Activated naive CD8-positive, alpha-beta T cell treated with anti-CD3 and anti-CD28 coated beads, Interleukin-2, amount 50 U/mL, for 24 hours (primary cell): ENCODE measurements around the gene TRMT1L.
"Not testable (repeated sequence)": the region's sequence is repeated elsewhere in the genome, so short reads cannot be mapped to it uniquely, and the experiment has no call there.

ENCODE experiments used
- ATAC-seq: fragments of 150-1000 bp; cut with Tn5 transposase; one replicate; pipeline ENCODE4 v1.10.0; 2021
- DNase-seq: peaks from one replicate; pipeline ENCODE4 v3.0.0; 2021
- H3K27ac Mint-ChIP-seq: one replicate; pipeline ENCODE4 v1.8.0; 2021; ENCODE audit warnings: mild to moderate bottlenecking, mixed read lengths
- H3K27me3 Mint-ChIP-seq: one replicate; pipeline ENCODE4 v1.8.0; 2021; ENCODE audit warnings: mixed read lengths
- H3K36me3 Mint-ChIP-seq: one replicate; pipeline ENCODE4 v1.8.0; 2021; ENCODE audit warnings: low read depth, mixed read lengths
- H3K4me1 Mint-ChIP-seq: one replicate; pipeline ENCODE4 v1.8.0; 2021; ENCODE audit warnings: mixed read lengths
- H3K4me3 Mint-ChIP-seq: one replicate; pipeline ENCODE4 v1.8.0; 2021; ENCODE audit warnings: mild to moderate bottlenecking, moderate library complexity, mixed read lengths
- H3K9me3 Mint-ChIP-seq: one replicate; pipeline ENCODE4 v1.8.0; 2021; ENCODE audit warnings: mixed read lengths

The TRMT1L gene

GRCh38 chr1:185156854-185157598 is at the start of gene TRMT1L, which contains the start of gene SWT1:
Gene TRMT1L, minus strand, starts transcription at chr1:185156953. Its CDS starts 241 bp downstream, at chr1:185156712.
Gene SWT1, plus strand, starts transcription at chr1:185157167. Its CDS starts 3,675 bp downstream, at chr1:185160842.
- H3K27me3 Mint-ChIP-seq, result no peaks in the 10 kb centered on the region
- H3K27ac Mint-ChIP-seq, result peak within 1 kb of the TSS; percentile 96
- DNase-seq (peak; percentile 97), ATAC-seq (peak; percentile 98)
- H3K36me3 Mint-ChIP-seq, result no peaks in the 10 kb centered on the region
- H3K4me3 Mint-ChIP-seq, result peak within 1 kb of the TSS; percentile 96
- H3K9me3 Mint-ChIP-seq, result no peaks in the 10 kb centered on the region
- H3K4me1 Mint-ChIP-seq, result peaks cover 56% of the 10 kb centered on the region

GRCh38 chr1:185200889-185201288 is 44.1 kb upstream of the TRMT1L start:
- H3K27ac Mint-ChIP-seq, result no peak overlapping the region

GRCh38 chr1:185198712-185199111 is 42.0 kb upstream of the TRMT1L start:
- H3K4me3 Mint-ChIP-seq, H3K4me1 Mint-ChIP-seq, H3K27me3 Mint-ChIP-seq, H3K27ac Mint-ChIP-seq, DNase-seq, ATAC-seq: not testable (repeated sequence)
- Mint-ChIP-seq H3K36me3 (peaks cover 26% of the 10 kb centered on the region), H3K9me3 (peaks cover 19% of the 10 kb centered on the region)

More at GRCh38 chr1:185200889-185201288, 44.1 kb upstream of the TRMT1L start:
- ATAC-seq (no peak), DNase-seq (no peak)
- Mint-ChIP-seq H3K9me3 (peaks cover 19% of the 10 kb centered on the region), H3K4me3 (no peak overlapping the region), H3K27me3 (no peaks in the 10 kb centered on the region), H3K36me3 (peaks cover 26% of the 10 kb centered on the region), H3K4me1 (no peaks in the 10 kb centered on the region)

- no peak for DNase-seq
- Mint-ChIP-seq H3K27ac (no peak overlapping the region), H3K9me3 (peaks cover 14% of the 10 kb centered on the region), H3K4me1 (no peaks in the 10 kb centered on the region), H3K4me3 (no peak overlapping the region), H3K27me3 (no peaks in the 10 kb centered on the region), H3K36me3 (peaks cover 18% of the 10 kb centered on the region)
- no peak for ATAC-seq
Measured at GRCh38 chr1:185193756-185194155, 37.0 kb upstream of the TRMT1L start.

- Mint-ChIP-seq H3K36me3 (no peaks in the 10 kb centered on the region), H3K9me3 (no peaks in the 10 kb centered on the region), H3K27ac (no peak overlapping the region), H3K27me3 (no peaks in the 10 kb centered on the region), H3K4me1 (peaks cover 2% of the 10 kb centered on the region), H3K4me3 (no peak overlapping the region)
- peak; percentile 86 for ATAC-seq
- DNase-seq, result peak; percentile 28
Measured at GRCh38 chr1:185170291-185170848, 13.6 kb upstream of the TRMT1L start.

GRCh38 chr1:185166106-185166505 is 9.4 kb upstream of the TRMT1L start:
- Mint-ChIP-seq H3K36me3 (no peaks in the 10 kb centered on the region), H3K9me3 (no peaks in the 10 kb centered on the region), H3K27ac (no peak overlapping the region), H3K4me3 (no peak overlapping the region), H3K27me3 (no peaks in the 10 kb centered on the region), H3K4me1 (peaks cover 2% of the 10 kb centered on the region)
- ATAC-seq (no peak), DNase-seq (no peak)

- peaks cover 22% of the 10 kb centered on the region for H3K4me1 Mint-ChIP-seq
- H3K27me3 Mint-ChIP-seq, result no peaks in the 10 kb centered on the region
- H3K9me3 Mint-ChIP-seq, result no peaks in the 10 kb centered on the region
- H3K4me3 Mint-ChIP-seq, result no peak overlapping the region
- DNase-seq, result no peak
- no peak overlapping the region for H3K27ac Mint-ChIP-seq
- no peaks in the 10 kb centered on the region for H3K36me3 Mint-ChIP-seq
- ATAC-seq, result no peak
Measured at GRCh38 chr1:185162491-185162890, 5.7 kb upstream of the TRMT1L start.

GRCh38 chr1:185159966-185160365 is 3.2 kb upstream of the TRMT1L start:
- Mint-ChIP-seq H3K36me3 (no peaks in the 10 kb centered on the region), H3K27me3 (no peaks in the 10 kb centered on the region), H3K4me1 (peaks cover 31% of the 10 kb centered on the region), H3K27ac (peak overlapping the region; percentile 21), H3K4me3 (no peak overlapping the region), H3K9me3 (no peaks in the 10 kb centered on the region)
- no peak for DNase-seq
- ATAC-seq, result no peak

GRCh38 chr1:185158800-185159199 is 2.0 kb upstream of the TRMT1L start:
- Mint-ChIP-seq H3K4me1 (peaks cover 41% of the 10 kb centered on the region), H3K4me3 (no peak overlapping the region), H3K27ac (no peak overlapping the region), H3K27me3 (no peaks in the 10 kb centered on the region), H3K36me3 (no peaks in the 10 kb centered on the region), H3K9me3 (no peaks in the 10 kb centered on the region)
- ATAC-seq (no peak), DNase-seq (no peak)

GRCh38 chr1:185157599-185158412 is 1.1 kb upstream of the TRMT1L start:
- Mint-ChIP-seq H3K27me3 (no peaks in the 10 kb centered on the region), H3K4me3 (peak overlapping the region; percentile 96), H3K9me3 (no peaks in the 10 kb centered on the region), H3K36me3 (no peaks in the 10 kb centered on the region), H3K27ac (peak overlapping the region; percentile 96), H3K4me1 (peaks cover 48% of the 10 kb centered on the region)
- DNase-seq (no peak), ATAC-seq (no peak)

- DNase-seq (no peak), ATAC-seq (peak; percentile 22)
- H3K4me1 Mint-ChIP-seq, result peaks cover 57% of the 10 kb centered on the region
- peak overlapping the region; percentile 96 for H3K27ac Mint-ChIP-seq
- H3K9me3 Mint-ChIP-seq, result no peaks in the 10 kb centered on the region
- no peaks in the 10 kb centered on the region for H3K27me3 Mint-ChIP-seq
- H3K36me3 Mint-ChIP-seq, result peaks cover 1% of the 10 kb centered on the region
- peak overlapping the region; percentile 96 for H3K4me3 Mint-ChIP-seq
Measured at GRCh38 chr1:185156288-185156853, 382 bp downstream of the TRMT1L start.

- no peak for DNase-seq
- Mint-ChIP-seq H3K36me3 (peaks cover 5% of the 10 kb centered on the region), H3K27ac (peak overlapping the region; percentile 96), H3K27me3 (no peaks in the 10 kb centered on the region), H3K9me3 (no peaks in the 10 kb centered on the region), H3K4me3 (peak overlapping the region; percentile 96), H3K4me1 (peaks cover 59% of the 10 kb centered on the region)
- no peak for ATAC-seq
Measured at GRCh38 chr1:185155600-185156287, 1.0 kb downstream of the TRMT1L start.

- peaks cover 55% of the 10 kb centered on the region for H3K4me1 Mint-ChIP-seq
- H3K36me3 Mint-ChIP-seq, result peaks cover 10% of the 10 kb centered on the region
- no peak for ATAC-seq
- H3K27me3 Mint-ChIP-seq, result no peaks in the 10 kb centered on the region
- H3K4me3 Mint-ChIP-seq, result peak overlapping the region; percentile 96
- no peaks in the 10 kb centered on the region for H3K9me3 Mint-ChIP-seq
- DNase-seq, result no peak
- H3K27ac Mint-ChIP-seq, result peak overlapping the region; percentile 6
Measured at GRCh38 chr1:185154912-185155513, 1.7 kb downstream of the TRMT1L start.
